ENCODE results near the gene MLLT1.
"Not testable (repeated sequence)": the region's sequence is repeated elsewhere in the genome, so short reads cannot be mapped to it uniquely, and the experiment has no call there.

MLLT1 gene

DNA sequence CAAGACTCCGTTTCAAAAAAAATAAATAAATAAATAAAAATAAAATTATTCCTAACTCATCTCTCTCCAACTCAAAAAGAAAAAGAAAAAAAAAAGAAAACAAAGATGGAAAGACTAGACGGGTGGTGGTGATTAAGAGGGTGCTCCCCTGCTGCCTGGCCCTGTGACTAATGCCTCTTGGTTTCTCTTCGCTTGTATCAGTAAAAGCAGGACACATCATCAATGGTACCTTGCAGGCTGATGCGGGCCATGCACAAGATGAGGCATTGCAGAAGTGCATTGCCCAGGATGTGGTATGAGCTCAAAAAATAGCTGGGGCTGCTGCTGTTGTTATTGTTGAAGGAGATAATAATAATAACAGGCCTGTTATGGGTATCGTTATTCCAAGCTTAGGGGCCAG is 39.0 kb upstream of the MLLT1 start:
- in situ Hi-C loops (cut with MboI; ENCODE audit: low sequenced_read_pairs, unreplicated experiment) = no loop called here
- no peak for DNase-seq (ENCODE audit: low spot score)
- TF ChIP-seq, protein P1, sequence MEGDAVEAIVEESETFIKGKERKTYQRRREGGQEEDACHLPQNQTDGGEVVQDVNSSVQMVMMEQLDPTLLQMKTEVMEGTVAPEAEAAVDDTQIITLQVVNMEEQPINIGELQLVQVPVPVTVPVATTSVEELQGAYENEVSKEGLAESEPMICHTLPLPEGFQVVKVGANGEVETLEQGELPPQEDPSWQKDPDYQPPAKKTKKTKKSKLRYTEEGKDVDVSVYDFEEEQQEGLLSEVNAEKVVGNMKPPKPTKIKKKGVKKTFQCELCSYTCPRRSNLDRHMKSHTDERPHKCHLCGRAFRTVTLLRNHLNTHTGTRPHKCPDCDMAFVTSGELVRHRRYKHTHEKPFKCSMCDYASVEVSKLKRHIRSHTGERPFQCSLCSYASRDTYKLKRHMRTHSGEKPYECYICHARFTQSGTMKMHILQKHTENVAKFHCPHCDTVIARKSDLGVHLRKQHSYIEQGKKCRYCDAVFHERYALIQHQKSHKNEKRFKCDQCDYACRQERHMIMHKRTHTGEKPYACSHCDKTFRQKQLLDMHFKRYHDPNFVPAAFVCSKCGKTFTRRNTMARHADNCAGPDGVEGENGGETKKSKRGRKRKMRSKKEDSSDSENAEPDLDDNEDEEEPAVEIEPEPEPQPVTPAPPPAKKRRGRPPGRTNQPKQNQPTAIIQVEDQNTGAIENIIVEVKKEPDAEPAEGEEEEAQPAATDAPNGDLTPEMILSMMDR (IDR thresholded peaks at IDR 0.05; ENCODE audit: borderline replicate concordance, control extremely low read depth, extremely low read depth, insufficient read depth, missing control alignments) = no peak

DNA sequence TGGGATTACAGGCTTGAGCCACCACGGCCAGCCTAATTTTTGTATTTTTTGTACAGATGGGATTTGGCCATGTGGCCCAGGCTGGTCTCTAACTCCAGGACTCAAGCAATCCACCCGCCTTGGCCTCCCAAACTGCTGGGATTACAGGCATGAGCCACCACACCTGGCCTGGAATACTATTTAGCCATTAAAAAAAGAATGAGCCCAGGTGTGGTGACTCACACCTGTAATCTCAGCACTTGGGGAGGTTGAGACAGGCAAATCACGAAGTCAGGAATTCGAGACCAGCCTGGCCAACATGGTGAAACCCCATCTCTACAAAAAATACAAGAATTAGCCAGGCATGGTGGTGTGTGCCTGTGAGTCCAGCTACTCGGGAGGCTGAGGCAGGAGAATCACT is 35.9 kb upstream of the MLLT1 start:
- DNase-seq (ENCODE audit: low spot score); in situ Hi-C loops (cut with MboI; ENCODE audit: low sequenced_read_pairs, unreplicated experiment): not testable (repeated sequence)

DNA sequence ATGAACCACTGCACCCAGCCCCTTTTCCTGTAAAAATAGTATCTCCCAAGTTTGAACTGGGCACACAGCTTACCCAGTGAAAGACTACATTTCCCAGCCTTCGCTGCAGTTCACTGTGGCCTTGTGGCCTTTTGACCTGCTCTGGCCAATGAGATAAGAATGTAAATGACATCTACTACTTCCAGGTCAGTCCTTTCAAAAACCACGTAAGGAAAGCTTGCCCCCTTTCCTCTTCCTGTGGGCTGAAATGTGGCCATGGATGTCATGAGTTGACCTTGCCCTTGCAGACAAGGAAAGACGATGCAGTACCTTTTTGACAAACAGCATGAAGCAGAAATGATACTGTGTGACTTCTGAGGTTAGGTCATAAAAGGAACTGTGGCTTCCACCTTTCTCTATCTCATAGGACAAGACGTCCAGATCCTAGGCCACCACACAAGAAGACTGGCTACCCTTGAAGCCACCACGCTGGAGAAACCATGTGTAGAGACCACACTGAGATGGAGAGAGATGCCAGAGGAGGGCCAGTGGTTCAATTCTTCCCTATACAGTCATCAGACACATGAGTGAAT is 33.7 kb upstream of the MLLT1 start:
- no peak for DNase-seq (ENCODE audit: low spot score)
- TF ChIP-seq, protein P1 (IDR thresholded peaks at IDR 0.05; ENCODE audit: borderline replicate concordance, control extremely low read depth, extremely low read depth, insufficient read depth, missing control alignments) = no peak
- in situ Hi-C loops (cut with MboI; ENCODE audit: low sequenced_read_pairs, unreplicated experiment) = no loop called here

DNA sequence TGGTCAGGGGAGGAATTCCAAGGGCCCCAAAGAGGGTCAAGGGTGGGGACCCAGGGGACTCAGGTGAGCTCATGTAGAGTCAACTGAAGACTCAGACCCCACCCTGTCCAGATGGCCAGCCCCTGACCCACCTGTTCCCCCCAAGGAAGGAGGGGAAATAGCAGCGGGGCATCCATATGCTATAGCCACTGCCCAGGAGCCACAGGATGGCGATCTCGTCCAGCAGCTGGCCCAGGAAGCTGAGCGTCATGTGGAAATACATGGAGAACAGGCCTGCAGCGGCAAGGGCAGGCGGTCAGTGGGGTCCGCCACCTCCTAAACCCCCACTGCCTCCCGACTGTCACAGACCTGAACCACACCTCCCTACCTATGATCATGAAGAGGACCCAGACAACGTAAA is 32.2 kb upstream of the MLLT1 start:
- in situ Hi-C loops (cut with MboI; ENCODE audit: low sequenced_read_pairs, unreplicated experiment) = no loop called here
- TF ChIP-seq, protein P1 (IDR thresholded peaks at IDR 0.05; ENCODE audit: borderline replicate concordance, control extremely low read depth, extremely low read depth, insufficient read depth, missing control alignments) = no peak
- no peak for DNase-seq (ENCODE audit: low spot score)

DNA sequence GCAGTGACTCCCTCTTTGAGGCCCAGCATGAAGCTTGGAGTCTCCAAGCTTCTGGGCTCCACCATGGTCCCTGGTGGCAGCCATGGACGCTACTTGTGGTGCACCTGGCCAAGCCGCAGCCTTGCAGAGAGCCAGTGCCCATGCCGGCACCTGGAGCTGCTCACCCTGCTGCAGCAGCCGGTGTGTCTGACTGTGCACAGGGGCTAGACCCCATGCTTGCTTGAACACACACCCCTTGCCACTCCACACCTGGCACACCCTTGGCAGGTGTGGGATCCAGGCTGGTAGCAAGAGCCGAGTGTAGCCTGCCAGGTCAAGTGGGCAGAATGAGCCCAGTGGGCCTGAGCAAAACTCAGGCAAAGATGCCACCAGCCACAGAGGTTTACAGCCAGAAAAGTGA is 18.6 kb upstream of the MLLT1 start:
- in situ Hi-C loops (cut with MboI; ENCODE audit: low sequenced_read_pairs, unreplicated experiment) = no loop called here
- TF ChIP-seq, protein P1 (IDR thresholded peaks at IDR 0.05; ENCODE audit: borderline replicate concordance, control extremely low read depth, extremely low read depth, insufficient read depth, missing control alignments) = no peak
- DNase-seq (ENCODE audit: low spot score) = no peak

DNA sequence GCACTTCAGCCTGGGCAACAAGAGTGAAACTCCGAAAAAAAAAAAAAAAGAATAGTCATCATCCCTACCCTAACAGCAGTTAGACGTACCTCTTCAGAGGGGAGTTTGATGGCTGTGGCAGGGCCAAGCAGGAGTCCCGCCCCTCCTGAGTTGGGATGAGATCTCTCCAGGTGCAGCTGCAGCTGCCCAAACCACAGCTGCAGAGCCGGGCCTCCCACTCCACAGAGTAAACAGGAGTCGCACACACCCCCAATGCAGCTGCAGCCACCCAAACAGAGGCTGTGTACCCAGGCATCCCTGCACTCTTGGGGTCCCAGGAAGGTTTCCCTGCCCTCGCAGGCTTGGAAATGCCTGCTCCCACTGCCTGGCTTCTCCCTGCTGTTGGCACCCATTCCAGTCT is 17.4 kb upstream of the MLLT1 start:
- in situ Hi-C loops (cut with MboI; ENCODE audit: low sequenced_read_pairs, unreplicated experiment) = no loop called here
- TF ChIP-seq, protein P1 (IDR thresholded peaks at IDR 0.05; ENCODE audit: borderline replicate concordance, control extremely low read depth, extremely low read depth, insufficient read depth, missing control alignments) = no peak
- no peak for DNase-seq (ENCODE audit: low spot score)

DNA sequence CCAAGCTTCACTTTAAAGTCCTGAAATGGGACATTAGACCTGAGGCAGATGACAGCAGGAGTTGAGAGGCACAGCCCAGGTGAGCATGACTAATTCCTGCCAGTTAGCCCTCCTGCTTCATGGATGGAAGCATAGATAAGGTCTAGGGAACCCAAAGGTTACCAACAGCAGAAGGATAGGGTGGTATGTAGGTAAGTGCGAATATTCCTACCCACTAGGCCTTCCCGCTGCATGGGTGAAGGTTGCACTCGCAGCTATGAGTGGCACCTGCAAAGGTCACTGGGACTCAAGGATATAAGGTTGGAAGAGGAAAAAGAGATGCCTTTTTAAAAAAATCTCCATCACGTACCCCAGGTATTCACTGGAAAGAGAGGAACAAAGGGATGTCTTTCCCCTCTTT is 12.2 kb upstream of the MLLT1 start:
- no peak for DNase-seq (ENCODE audit: low spot score)
- TF ChIP-seq, protein P1 (IDR thresholded peaks at IDR 0.05; ENCODE audit: borderline replicate concordance, control extremely low read depth, extremely low read depth, insufficient read depth, missing control alignments) = no peak
- in situ Hi-C loops (cut with MboI; ENCODE audit: low sequenced_read_pairs, unreplicated experiment) = no loop called here
